Caco-2 (cell line): ENCODE measurements around the gene SPPL2B. TPM values are rescaled to one million over a fixed set of nuclear protein-coding genes. Genes with fewer than 3 reads are reported as not detected.

ENCODE experiments used
- BruUV-seq: library from RNA; stranded (reverse); fragments of 400-500 nt; replicated peaks from 2 replicates; lab custom pipeline; 2021; lab: Mats Ljungman, UMichigan
- CTCF ChIA-PET: fragments of 300-600 bp; sonication (Branson Sonifier 250); formaldehyde crosslinking; loops from one replicate; lab custom pipeline; 2022; ENCODE audit warnings: antibody characterized with exemption; lab: Charles Lee
- POLR2A ChIA-PET: fragments of 300-600 bp; sonication (Branson Sonifier 250); formaldehyde crosslinking; loops from one replicate; lab custom pipeline; 2022; ENCODE audit warnings: antibody characterized with exemption; lab: Charles Lee
- DNase-seq, 2 experiments: peaks; one replicate each; pipeline versions ENCODE4 v3.0.0 to v3.0.0-alpha.2; 2020 to 2022
- H3K27me3 ChIP-seq: replicated peaks from 2 replicates; pipeline ENCODE4 v1.6.0; 2011; ENCODE audit warnings: low read length; ENCODE audit not compliant: control insufficient read depth, insufficient read depth
- H3K36me3 ChIP-seq: 2 replicates; pipeline ENCODE4 v1.5.1; 2011; ENCODE audit warnings: low read length; ENCODE audit not compliant: control insufficient read depth, insufficient read depth
- H3K4me1 ChIP-seq: fragments of 250-450 bp; sonication (Bioruptor Pico); 2 replicates; pipeline ENCODE4 v1.5.1; 2020; ENCODE audit warnings: mild to moderate bottlenecking
- H3K4me3 ChIP-seq: 2 replicates; pipeline ENCODE4 v1.5.1; 2011; ENCODE audit warnings: low read depth, mild to moderate bottlenecking, control low read depth, low read length
- H3K9me3 ChIP-seq: fragments of 250-450 bp; sonication (Bioruptor Pico); 2 replicates; pipeline ENCODE4 v1.5.1; 2020; ENCODE audit warnings: mild to moderate bottlenecking, moderate library complexity
- H3K27ac Mint-ChIP-seq: one replicate; pipeline ENCODE4 v1.8.0; 2022; ENCODE audit warnings: mixed read lengths; ENCODE audit not compliant: unreplicated experiment
- H3K27me3 Mint-ChIP-seq: one replicate; pipeline ENCODE4 v1.8.0; 2022; ENCODE audit warnings: mixed read lengths; ENCODE audit not compliant: insufficient read depth, unreplicated experiment
- H3K36me3 Mint-ChIP-seq: one replicate; pipeline ENCODE4 v1.8.0; 2022; ENCODE audit warnings: mild to moderate bottlenecking, mixed read lengths; ENCODE audit not compliant: insufficient read depth, unreplicated experiment
- H3K4me1 Mint-ChIP-seq: one replicate; pipeline ENCODE4 v1.8.0; 2022; ENCODE audit warnings: low read depth, mixed read lengths; ENCODE audit not compliant: unreplicated experiment
- H3K4me3 Mint-ChIP-seq: one replicate; pipeline ENCODE4 v1.8.0; 2022; ENCODE audit warnings: mild to moderate bottlenecking, moderate library complexity, mixed read lengths; ENCODE audit not compliant: unreplicated experiment
- H3K9me3 Mint-ChIP-seq: one replicate; pipeline ENCODE4 v1.8.0; 2022; ENCODE audit warnings: mixed read lengths; ENCODE audit not compliant: unreplicated experiment
- CTCF ChIP-seq, 2 experiments: fragments of 200-600 bp in 1 of 2; IDR thresholded peaks; 1 replicate in 1 of 2; 2 replicates in 1 of 2; pipeline versions ENCODE4 v1.5.1 to v1.8.0; 2011 to 2022; ENCODE audit warnings: antibody characterized with exemption in 1 of 2, control low read depth in 1 of 2, inconsistent platforms in 1 of 2, low read depth in 1 of 2, low read length in 1 of 2, mild to moderate bottlenecking in 1 of 2, moderate library complexity in 1 of 2; ENCODE audit not compliant: insufficient read depth in 1 of 2, severe bottlenecking in 1 of 2, unreplicated experiment in 1 of 2
- intact Hi-C: fragments of 100-400 bp; cut with micrococcal nuclease; formaldehyde crosslinking; loops from one replicate; pipeline ENCODE4 v1.10.0; 2022; ENCODE audit not compliant: unreplicated experiment
- total RNA-seq: library from RNA; stranded (reverse); gene quantifications from 2 replicates; pipeline ENCODE4 v1.2.3, GENCODE V29; 2022

The SPPL2B gene
- total RNA-seq, 1 experiment from 2014 or later: 92.3 TPM

GRCh38 chr19:2356036-2356646, 27.7 kb downstream of the SPPL2B start:
- Mint-ChIP-seq H3K9me3 (no peaks in the 10 kb centered on the region), H3K4me3 (no peak overlapping the region), H3K36me3 (peaks cover 5% of the 10 kb centered on the region), H3K27me3 (no peaks in the 10 kb centered on the region), H3K4me1 (no peaks in the 10 kb centered on the region), H3K27ac (no peak overlapping the region)
- no peak for TF ChIP-seq CTCF (IDR thresholded peaks at IDR 0.05; ENCODE audit: insufficient read depth in 1 of 2, low read depth in 1 of 2, low read length in 1 of 2, severe bottlenecking in 1 of 2, unreplicated experiment in 1 of 2)
- Histone ChIP-seq H3K4me1 (no peaks in the 10 kb centered on the region), H3K4me3 (no peak overlapping the region), H3K9me3 (no peaks in the 10 kb centered on the region), H3K36me3 (no peaks in the 10 kb centered on the region; the same call in none of the 2 replicates), H3K27me3 (no peaks in the 10 kb centered on the region)
- no TSS peak for BruUV-seq
- ChIA-PET POLR2A (no interaction called here), CTCF (no interaction called here)
- no peak for DNase-seq
- intact Hi-C loops: no loop called here

DNA sequence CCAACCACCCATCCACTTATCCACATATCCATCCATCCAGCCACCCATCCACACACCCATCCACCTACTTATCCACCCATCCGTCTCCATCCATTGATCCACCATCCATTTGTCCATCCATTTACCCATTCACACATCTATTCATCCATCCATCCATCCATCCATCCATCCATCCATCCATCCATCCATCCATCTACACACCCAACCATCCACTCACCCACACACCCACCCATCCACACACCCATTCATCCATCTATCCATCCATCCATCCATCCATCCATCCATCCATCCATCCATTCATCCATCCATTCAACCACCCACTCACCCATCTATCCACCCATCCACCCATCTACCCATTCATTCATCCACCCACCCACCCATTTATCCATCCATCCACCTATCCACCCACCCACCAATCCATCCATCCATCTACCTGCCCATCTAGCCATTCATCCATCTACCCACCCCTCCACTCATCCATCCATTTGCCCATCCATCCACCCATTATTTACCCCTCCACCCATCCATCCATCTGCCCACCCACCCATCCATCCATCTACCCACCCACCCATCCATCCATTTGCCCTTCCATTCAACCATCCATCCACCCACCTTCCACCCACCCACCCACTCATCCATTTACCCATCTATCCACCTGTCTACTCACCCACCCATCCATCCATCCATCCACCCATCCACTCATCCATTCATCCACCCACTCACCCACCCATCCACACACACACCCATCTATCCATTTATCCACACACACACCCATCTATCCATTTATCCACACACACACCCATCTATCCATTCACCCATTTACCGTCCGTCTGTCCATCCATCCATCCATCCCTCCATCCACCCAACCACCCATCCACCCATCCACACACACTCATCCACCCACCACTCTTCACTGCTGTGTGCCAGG, 29.1 kb downstream of the SPPL2B start:
- Mint-ChIP-seq H3K36me3 (peaks cover 5% of the 10 kb centered on the region), H3K4me3 (no peak overlapping the region), H3K4me1 (no peaks in the 10 kb centered on the region), H3K9me3 (no peaks in the 10 kb centered on the region), H3K27me3 (no peaks in the 10 kb centered on the region), H3K27ac (no peak overlapping the region)
- no peaks in the 10 kb centered on the region for H3K4me1 ChIP-seq
- BruUV-seq: no TSS peak
- no peaks in the 10 kb centered on the region; the same call in 1 of the 2 replicates for H3K36me3 ChIP-seq
- ChIA-PET CTCF (no interaction called here), POLR2A (no interaction called here)
- intact Hi-C loops: no loop called here
- no peaks in the 10 kb centered on the region for H3K9me3 ChIP-seq
- H3K27me3 ChIP-seq: no peaks in the 10 kb centered on the region
- no peak for DNase-seq
- H3K4me3 ChIP-seq: no peak overlapping the region
- TF ChIP-seq CTCF (IDR thresholded peaks at IDR 0.05; ENCODE audit: insufficient read depth in 1 of 2, low read depth in 1 of 2, low read length in 1 of 2, severe bottlenecking in 1 of 2, unreplicated experiment in 1 of 2): no peak

DNA sequence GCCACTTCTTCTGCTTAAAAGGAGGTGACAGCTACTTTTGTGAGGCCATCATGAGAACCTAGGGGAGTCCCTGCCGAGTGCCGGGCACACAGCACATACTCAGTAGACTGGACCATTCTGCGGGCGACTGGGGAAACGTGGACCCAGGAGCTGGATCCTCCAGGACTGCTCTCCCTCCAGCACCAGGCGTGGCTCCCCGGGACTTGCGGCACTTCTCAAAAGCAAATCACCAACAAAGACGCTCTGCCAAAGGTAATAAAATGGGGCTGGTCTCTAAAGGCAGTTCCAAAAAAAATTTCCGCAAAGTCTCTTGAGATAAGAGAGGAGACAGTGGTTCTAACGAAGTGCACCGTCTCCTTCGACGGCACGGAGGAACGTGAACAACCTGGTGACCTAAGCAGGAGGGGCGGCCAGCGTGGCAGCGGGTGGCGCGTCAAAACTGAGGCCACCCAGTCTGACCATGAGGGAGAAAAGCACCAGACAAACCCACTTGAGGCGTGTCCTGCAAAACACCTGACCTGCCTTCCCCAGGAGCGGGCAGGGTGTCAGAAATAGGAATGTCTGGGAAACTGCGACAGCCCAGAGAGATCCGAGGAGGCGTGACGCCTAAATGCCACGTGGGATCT, 30.2 kb downstream of the SPPL2B start:
- no peaks in the 10 kb centered on the region for H3K4me1 Mint-ChIP-seq
- intact Hi-C loops: no loop called here
- no peak for DNase-seq
- CTCF ChIA-PET: no interaction called here
- no peak overlapping the region for H3K27ac Mint-ChIP-seq
- H3K9me3 Mint-ChIP-seq: no peaks in the 10 kb centered on the region
- Histone ChIP-seq H3K9me3 (no peaks in the 10 kb centered on the region), H3K27me3 (no peaks in the 10 kb centered on the region), H3K4me3 (no peak overlapping the region), H3K4me1 (no peaks in the 10 kb centered on the region), H3K36me3 (no peaks in the 10 kb centered on the region; the same call in 1 of the 2 replicates)
- POLR2A ChIA-PET: no interaction called here
- BruUV-seq: no TSS peak
- TF ChIP-seq CTCF (IDR thresholded peaks at IDR 0.05; ENCODE audit: insufficient read depth in 1 of 2, low read depth in 1 of 2, low read length in 1 of 2, severe bottlenecking in 1 of 2, unreplicated experiment in 1 of 2): no peak
- no peaks in the 10 kb centered on the region for H3K27me3 Mint-ChIP-seq
- peaks cover 5% of the 10 kb centered on the region for H3K36me3 Mint-ChIP-seq
- no peak overlapping the region for H3K4me3 Mint-ChIP-seq
